A549 treated with CORT108297 at 1 μM for 4 hours (cell line): ENCODE results near the gene NHLRC3. TPM values are rescaled to one million over a fixed set of nuclear protein-coding genes. Genes with fewer than 3 reads are reported as not detected.

Experiments used
- total RNA-seq: library from RNA; stranded (reverse); fragments of 200-300 nt; extraction: Qiagen RNA extraction; gene quantifications from 5 replicates; pipeline ENCODE4 v1.2.3, GENCODE V29; 2022

NHLRC3 gene, protein sequence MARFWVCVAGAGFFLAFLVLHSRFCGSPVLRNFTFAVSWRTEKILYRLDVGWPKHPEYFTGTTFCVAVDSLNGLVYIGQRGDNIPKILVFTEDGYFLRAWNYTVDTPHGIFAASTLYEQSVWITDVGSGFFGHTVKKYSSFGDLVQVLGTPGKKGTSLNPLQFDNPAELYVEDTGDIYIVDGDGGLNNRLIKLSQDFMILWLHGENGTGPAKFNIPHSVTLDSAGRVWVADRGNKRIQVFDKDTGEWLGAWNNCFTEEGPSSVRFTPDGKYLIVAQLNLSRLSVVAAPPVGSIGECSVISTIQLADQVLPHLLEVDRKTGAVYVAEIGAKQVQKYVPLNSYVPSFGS
- total RNA-seq = 4.7 to 6.0 TPM (median 5.6 TPM) in 5 replicates

DNA sequence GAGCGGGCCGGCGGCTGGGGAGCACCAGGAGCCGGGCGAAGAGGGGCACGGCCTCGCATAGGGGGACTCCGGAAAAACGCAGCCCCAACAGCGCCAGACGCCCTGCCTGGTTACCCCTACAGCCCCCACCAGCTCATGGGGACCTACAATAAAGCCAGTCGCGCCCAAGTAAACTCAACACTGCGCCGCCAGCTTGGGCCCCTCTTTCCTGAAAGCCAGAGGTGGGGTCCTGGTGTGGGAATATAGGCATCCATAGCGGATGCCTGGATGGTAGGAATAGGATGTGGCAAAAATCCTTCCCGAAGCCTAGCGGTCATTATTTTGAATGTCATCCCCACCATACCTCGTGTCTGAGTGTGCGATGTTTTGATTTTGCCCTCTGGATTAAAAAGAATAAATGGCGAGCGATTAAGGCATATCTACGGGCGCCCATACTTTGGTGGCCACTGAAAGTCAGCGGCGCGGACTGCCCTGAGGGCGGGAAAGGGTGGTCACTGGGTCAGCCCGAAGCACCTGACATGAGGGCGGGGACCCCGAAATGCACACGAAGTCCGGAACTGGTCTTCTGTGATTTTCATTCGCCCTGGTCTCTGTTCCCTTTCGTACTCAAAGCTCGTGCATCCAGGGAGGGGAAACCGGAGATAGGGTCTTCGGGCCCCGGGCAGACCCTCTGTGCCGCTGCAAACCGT lies at the start of gene NHLRC3, which contains the start of gene PROSER1:
Gene NHLRC3 (plus strand): TSS at position 577 of the 689 bp plus-strand sequence. CDS start 184 bp downstream, outside the sequence.
Gene PROSER1 (minus strand): TSS at position 210 of the 689 bp plus-strand sequence. CDS start 847 bp downstream, outside the sequence.

DNA sequence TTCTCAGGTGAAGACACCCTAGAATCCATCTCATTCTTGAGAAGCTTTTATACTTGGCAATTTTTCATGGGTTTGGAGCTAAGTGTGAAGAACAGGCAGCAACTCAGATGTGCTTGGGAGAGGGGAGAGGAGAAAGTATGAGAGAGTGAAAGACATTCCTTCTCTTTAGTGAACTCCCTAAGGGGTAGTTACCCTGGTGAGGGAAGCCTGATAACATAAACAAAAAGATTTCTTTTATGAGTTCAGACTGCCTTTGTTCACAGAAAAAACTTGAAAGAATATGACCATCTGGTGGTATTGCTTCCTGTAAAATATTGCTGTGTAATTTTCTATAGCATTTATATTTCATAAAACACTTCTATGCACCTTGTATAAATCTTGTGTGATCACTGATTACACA lies 47.6 kb upstream of the NHLRC3 start, which contains the start of gene STOML3:
Gene STOML3 (minus strand): TSS at position 139 of the 400 bp plus-strand sequence. CDS start 110 bp downstream, at position 29.

Other genes with a start within 250 kb of the NHLRC3 start
- gene STOML3, start 47.6 kb upstream of the NHLRC3 start, total RNA-seq = not detected in 5 replicates
- gene PROSER1, start 367 bp upstream of the NHLRC3 start, total RNA-seq = 9.7 to 12.9 TPM (median 11.5 TPM) in 5 replicates